Bronchial epithelial cell (primary cell): ENCODE results near the gene SEC24D. TPM values are rescaled to one million over a fixed set of nuclear protein-coding genes. Genes with fewer than 3 reads are reported as not detected.

Experiments used
- DNase-seq: peaks from one replicate; pipeline ENCODE4 v3.0.0-alpha.2; 2010; ENCODE audit warnings: low read depth
- FAIRE-seq: peaks from 2 replicates; lab custom pipeline; 2011; peaks lifted over from hg19 to GRCh38; lab: Jason Lieb, UNC
- H3K27me3 ChIP-seq: 2 replicates; pipeline ENCODE4 v1.5.1; 2011; ENCODE audit warnings: low read length; ENCODE audit not compliant: control insufficient read depth, insufficient read depth
- H3K36me3 ChIP-seq: 2 replicates; pipeline ENCODE4 v1.5.1; 2011; ENCODE audit warnings: low read length; ENCODE audit not compliant: control insufficient read depth, insufficient read depth
- H3K4me3 ChIP-seq: 2 replicates; pipeline ENCODE4 v1.5.1; 2011; ENCODE audit warnings: mild to moderate bottlenecking, low read depth, low read length, control low read depth
- CTCF ChIP-seq: IDR thresholded peaks from 2 replicates; pipeline ENCODE4 v1.5.1; 2011; ENCODE audit warnings: mild to moderate bottlenecking, moderate library complexity, low read length, control low read depth, inconsistent platforms; ENCODE audit not compliant: insufficient read depth, severe bottlenecking
- total RNA-seq: library from RNA; depleted of rRNA; stranded (reverse); fragments of >200 nt; gene quantifications from 2 replicates; pipeline ENCODE4 v1.2.1, GENCODE V29; 2014

Gene SEC24D
- total RNA-seq, 1 donor from 2014 or later = 18.4 TPM

GRCh38 chr4:118711052-118711451, 124.9 kb downstream of the SEC24D start:
- TF ChIP-seq CTCF = no peak
- DNase-seq = no peak
- no peak for FAIRE-seq
- Histone ChIP-seq H3K27me3 (no peaks in the 10 kb centered on the region), H3K36me3 (peaks cover 3% of the 10 kb centered on the region), H3K4me3 (no peak overlapping the region)

DNA sequence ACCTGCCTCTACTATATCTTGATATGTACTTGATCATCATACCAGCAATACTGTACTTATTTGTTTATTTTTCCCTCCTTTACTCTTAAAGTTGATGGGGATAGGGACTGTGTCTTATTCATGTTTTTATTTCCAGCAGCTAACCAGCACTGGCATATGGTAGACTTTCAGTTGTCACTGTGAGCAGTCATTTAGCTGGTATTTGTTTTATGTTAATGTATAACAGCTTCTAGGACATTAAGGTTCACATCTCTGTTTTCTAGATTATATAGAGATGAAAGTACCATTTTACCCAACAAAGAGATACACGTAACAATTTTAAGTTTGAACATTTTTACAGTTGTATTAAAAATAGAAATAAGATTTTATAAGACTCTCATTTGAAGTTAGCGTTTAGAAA, 132.8 kb downstream of the SEC24D start:
- no peak for DNase-seq
- H3K4me3 ChIP-seq = no peak overlapping the region
- FAIRE-seq = no peak
- H3K36me3 ChIP-seq = peaks cover 8% of the 10 kb centered on the region
- no peaks in the 10 kb centered on the region for H3K27me3 ChIP-seq
- TF ChIP-seq CTCF = no peak

DNA sequence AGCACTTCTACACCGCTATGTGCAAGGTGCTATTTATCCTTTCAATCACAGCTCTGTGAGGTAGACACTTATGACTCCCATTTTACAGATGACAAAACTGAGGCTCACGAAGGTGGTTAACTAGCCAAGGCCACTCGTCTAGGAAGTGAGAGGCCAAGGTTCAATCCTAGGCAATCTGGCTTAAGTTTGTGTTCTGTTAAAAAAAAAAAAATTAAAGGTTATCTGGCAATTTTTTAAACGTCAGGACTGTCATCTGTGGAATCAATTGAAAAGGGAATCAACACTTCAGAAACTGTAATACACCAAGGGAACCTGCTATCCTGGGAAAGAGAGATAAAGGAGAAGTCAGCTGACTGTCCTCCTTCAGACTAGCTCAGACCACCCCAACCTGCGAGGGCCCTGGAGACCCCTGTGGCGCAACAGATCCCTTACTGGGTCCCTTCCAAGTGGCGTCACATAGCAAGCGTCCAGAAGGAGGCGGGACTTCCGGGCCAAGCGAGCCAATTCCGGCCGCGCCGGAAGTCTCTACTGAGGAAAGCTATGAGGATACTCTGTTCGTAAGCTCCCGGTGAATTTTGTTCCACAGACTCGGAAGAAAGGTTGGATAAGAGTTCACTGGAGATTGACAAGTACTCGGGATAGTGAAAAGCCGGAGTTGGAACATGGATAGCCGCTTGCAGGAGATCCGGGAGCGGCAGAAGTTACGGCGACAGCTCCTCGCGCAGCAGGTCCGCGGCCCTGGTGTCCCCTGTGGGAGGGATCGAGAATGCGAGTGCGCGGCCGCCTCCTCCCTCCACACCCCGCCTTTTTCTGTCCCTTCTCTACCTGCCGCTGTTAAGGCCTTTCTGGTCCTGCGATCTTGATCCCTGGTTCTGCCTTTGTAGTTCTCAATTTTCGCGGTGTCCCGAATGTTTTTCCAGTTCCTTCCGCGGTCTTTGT, 150.8 kb downstream of the SEC24D start, which contains the start of gene METTL14:
Gene METTL14, plus strand, starts transcription at position 520 of the 939 bp plus-strand sequence. Its CDS starts 143 bp downstream, at position 663.
- peak within 1 kb of the TSS; percentile 54 for H3K4me3 ChIP-seq
- FAIRE-seq = no peak
- H3K36me3 ChIP-seq = peaks cover 3% of the 10 kb centered on the region
- no peak for TF ChIP-seq CTCF
- no peaks in the 10 kb centered on the region for H3K27me3 ChIP-seq
- DNase-seq = peak; percentile 80

DNA sequence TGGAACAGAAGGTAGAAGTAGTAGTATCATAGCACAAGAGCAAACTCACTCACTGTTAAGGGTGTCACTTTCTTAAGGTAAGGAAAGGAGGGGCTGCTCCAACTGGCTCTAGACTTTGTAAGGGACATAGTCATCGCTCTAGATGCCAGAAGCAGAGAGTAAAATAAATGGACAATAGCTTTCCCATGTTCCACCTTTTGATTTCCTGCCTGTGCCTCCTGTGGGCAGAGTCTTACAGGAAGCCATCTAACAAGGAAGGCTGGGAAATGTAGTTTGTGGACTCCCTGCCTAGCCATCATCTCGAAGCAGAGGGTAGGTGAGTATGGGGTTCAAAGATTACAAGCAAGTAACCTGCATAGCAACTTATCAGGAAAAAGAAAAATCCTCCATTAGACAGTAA, 152.4 kb downstream of the SEC24D start:
- no peak for TF ChIP-seq CTCF
- no peak overlapping the region for H3K4me3 ChIP-seq
- no peaks in the 10 kb centered on the region for H3K27me3 ChIP-seq
- H3K36me3 ChIP-seq = peaks cover 3% of the 10 kb centered on the region
- FAIRE-seq = no peak
- peak; percentile 7 for DNase-seq

DNA sequence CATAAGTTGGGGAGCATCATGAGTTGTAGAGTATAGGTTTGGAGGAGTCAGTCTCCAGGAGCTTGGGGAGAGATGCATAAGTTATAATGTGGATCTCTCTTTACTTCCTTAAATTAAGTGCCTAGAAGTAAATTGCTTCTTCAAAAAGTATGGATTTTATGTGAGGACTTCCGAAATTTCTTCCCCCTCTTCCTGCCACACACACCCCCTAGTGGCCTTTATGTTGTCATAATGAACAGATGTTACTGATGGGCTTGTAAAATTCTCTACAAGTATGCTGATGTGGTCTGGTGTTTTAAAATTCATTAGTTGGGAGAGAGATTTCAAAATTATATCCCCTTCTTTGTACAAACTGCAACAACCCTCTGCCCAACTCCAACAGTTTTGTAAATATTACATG, 153.0 kb downstream of the SEC24D start:
- Histone ChIP-seq H3K4me3 (no peak overlapping the region), H3K27me3 (no peaks in the 10 kb centered on the region), H3K36me3 (peaks cover under 1% of the 10 kb centered on the region)
- peak; percentile 26 for TF ChIP-seq CTCF
- FAIRE-seq (no peak), DNase-seq (peak; percentile 33)
